ENCODE measurements around the gene CREM.
A peak's percentile ranks its signal among the peaks of the same experiment; 100 is the strongest.
"Not testable (repeated sequence)": the region's sequence is repeated elsewhere in the genome, so short reads cannot be mapped to it uniquely, and the experiment has no call there.

Gene CREM

DNA sequence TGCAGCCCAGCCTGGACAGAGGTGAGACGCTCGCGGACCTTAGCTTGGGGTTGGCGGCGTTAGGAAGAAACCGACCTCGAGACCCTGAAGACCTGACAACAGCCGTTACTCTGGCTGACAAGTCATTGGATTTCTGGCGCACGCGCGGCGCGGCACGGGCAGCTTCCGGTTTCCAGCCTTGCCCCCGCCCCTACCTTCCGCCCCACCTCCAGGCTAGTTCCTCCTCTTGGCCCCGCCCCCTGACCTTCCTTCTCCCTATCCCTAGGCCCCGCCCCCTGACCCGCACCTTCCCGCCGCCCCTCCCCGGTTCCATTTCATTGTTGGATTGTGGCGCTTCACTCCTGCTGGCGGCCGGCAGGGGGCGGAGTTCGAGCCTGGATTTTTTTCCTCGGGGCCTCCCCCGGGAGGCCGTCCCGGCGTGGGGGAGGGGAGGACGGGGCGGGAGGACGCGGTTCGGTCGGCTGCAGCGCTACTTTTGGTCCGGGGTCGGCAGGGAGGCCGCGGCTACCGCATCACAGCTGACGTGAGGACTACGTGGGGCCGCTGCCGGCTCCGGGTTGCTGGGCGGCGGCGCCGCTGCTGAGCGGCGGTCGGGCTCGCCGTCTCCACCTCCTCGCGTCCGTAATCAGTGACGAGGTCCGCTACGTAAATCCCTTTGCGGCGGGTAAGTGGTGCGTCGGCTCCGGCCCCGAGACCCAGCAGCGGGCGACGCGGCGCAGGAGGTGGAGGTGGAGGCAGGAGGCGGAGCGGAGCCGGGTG is at the start of gene CREM:
Gene CREM, plus strand, starts transcription at position 317 of the 759 bp plus-strand sequence. CDS start 10,990 bp downstream, outside the sequence.
- peak; percentile 92 to 93 for DNase-seq (ENCODE audit: low read depth in 2 of 2)

GRCh38 chr10:35079265-35079664 is 47.4 kb upstream of the CREM start:
- no peak for DNase-seq (ENCODE audit: low read depth in 2 of 2)

- DNase-seq (ENCODE audit: low read depth in 2 of 2), result peak; percentile 38 to 53
Measured at GRCh38 chr10:35079763-35080162, 46.9 kb upstream of the CREM start.

GRCh38 chr10:35080261-35080660 is 46.4 kb upstream of the CREM start:
- not testable (repeated sequence) for DNase-seq (ENCODE audit: low read depth in 2 of 2)

GRCh38 chr10:35083242-35083641 is 43.4 kb upstream of the CREM start:
- DNase-seq (ENCODE audit: low read depth in 2 of 2), result no peak

DNA sequence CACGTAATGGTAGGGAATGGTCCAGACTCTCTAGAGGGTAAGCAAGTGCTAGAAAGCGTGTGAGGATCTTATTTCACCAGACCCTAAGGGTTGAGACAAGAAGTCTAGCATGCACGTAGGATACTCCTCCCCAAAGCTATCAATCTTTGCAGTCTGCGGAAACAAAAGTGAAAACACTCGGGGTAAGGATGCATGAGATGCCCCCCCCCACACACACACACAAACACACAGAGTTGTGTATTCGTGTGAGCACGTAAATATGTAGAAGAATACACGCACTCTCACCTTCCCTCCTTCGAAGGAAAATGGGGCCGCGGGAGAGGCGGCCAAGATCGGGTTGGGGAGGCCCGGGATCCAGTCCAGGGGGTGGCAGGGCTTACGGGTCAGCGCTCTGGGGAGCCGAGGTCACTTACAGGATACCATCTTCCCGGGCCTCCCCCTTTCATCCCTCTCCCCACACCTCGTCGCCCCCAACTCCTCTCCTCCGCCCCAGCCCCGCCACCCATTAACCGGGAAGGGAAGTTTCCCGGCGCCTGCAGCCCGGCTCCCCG is 37.0 kb upstream of the CREM start:
- DNase-seq (ENCODE audit: low read depth in 2 of 2), result no peak

- peak; percentile 94 for DNase-seq (ENCODE audit: low read depth in 2 of 2)
Measured at GRCh38 chr10:35090162-35090954, 36.3 kb upstream of the CREM start, which contains the start of gene CUL2. Gene CUL2, minus strand, starts transcription at chr10:35090341. Its CDS starts 19,024 bp downstream, at chr10:35071317.

DNA sequence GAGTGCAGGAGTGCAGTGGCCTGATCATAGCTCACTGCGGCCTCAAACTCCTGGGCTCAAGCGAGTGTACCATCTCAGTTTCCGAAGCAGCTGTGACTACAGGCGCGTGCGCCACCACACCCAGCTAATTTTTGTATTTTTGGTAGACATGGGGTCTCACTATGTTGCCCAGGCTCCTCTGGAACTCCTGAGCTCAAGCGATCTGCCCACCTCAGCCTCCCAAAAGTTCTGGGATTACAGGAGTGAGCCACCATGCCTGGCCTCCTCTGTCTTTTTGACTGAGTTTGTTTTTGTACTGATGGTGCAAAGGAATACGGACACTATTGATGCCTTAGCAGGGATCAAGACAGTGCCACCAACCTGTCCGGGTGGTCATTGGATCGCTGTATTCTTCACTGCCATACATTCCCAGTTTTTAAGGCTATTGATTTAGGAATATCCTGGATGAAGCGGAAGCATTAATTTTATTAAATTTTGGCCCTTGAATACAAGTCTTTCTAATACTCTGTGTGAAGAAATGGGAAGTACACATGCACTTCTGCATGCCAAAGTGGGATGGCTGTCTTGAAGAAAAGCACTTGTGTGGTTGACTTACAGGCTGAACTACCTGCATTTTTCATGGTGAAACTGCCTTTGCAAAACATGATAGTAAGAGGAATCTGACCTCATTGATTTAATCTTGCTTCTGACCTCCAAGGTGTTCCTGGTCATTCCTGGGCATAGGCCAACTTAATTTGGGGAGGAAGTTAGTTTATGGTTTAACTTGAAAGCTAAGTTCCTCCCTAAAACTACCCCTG is 34.5 kb upstream of the CREM start:
- no peak for DNase-seq (ENCODE audit: low read depth in 2 of 2)

DNA sequence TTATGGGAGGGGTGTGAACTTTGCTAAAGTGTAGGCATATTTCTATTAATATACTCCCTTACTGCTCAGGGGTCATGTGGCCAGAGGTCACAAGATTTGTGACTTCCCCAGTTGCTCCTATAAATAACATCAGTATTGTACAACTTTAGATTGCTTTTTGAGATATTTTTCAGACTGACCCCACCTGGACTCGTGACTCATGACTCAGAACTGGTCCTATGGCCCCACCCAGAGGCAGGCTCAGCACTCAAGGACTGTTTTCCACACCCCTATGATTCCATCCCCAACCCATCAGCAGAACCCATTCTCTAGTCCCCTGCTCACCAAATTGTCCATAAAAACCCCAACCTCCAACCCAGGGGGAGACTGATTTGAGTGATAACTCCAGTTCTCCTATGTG is 33.8 kb upstream of the CREM start:
- no peak for DNase-seq (ENCODE audit: low read depth in 2 of 2)

DNA sequence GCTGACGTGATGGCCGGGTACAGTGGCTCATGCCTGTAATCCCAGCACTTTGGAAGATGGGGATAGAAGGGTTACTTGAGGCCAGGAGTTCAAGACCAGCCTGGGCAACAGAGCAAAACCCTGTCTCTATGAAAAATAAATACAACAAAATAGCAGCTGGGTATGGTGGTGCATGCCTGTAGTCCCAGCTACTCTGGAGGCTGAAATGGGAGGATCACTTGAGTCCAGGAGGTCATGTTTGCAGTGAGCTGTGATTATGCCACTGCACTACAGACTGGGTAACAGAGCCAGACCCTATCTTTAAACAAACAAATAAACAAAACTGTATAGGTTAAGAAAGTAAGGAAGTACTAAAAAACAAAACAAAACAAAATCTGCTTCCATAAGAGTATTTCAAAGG is 30.3 kb upstream of the CREM start:
- no peak for DNase-seq (ENCODE audit: low read depth in 2 of 2)

DNA sequence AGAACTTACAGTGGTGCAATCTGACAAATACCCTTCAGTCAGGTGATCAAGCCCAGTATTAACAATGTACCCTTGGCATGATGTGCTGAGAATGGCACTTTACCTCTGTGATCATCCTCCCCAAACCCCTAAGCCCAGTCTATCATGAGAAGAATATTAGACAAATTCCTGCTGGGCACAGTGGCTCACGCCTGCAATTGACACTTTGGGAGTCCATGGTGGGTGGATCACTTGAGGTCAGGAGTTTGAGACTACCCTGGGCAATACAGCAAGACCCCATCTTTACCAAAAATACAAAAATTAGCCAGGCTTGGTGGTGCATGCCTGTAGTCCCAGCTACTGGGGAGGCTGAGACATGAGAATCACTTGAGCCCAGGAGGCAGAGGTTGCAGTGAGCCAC is 29.1 kb upstream of the CREM start:
- DNase-seq (ENCODE audit: low read depth in 2 of 2), result no peak

- DNase-seq (ENCODE audit: low read depth in 2 of 2), result no peak
Measured at GRCh38 chr10:35103882-35104281, 22.8 kb upstream of the CREM start.

DNA sequence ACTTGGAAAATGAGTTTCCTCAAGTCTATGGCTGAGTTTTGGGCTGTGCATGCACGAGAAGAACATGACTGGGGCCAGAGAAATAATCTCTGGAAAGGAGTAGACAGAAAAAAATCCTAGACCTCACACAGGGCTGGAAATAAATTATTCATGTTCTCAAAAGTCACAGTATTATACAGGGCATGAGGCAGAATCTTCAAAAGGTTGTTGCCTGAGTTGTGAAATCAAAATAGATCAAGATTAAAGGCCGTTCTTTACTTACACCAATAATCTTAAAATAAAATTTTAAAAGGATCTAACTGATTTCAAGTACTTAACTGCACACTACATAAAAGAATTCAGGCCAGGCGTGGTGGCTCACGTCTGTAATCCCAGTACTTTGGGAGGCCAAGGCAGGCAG is 14.1 kb upstream of the CREM start:
- no peak for DNase-seq (ENCODE audit: low read depth in 2 of 2)

DNA sequence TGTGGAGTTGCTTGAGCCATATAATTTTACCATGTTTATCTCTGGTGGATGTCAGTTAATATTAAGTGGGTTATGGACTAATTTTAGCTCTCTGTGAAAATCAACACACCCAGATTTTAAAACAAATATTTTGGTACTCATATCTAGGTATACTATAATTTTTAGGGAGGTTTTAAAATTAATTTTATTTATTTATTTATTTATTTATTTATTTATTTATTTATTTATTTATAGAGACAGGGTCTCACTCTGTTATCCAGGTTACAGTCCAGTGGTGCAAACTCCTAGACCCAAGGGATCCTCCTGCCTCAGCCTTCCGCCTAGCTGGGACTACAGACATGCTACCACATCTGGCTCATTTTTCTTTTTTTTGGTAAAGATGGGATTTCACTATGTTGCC is 7.3 kb upstream of the CREM start:
- DNase-seq (ENCODE audit: low read depth in 2 of 2), result no peak

GRCh38 chr10:35124540-35124939 is 2.1 kb upstream of the CREM start:
- no peak for DNase-seq (ENCODE audit: low read depth in 2 of 2)

DNA sequence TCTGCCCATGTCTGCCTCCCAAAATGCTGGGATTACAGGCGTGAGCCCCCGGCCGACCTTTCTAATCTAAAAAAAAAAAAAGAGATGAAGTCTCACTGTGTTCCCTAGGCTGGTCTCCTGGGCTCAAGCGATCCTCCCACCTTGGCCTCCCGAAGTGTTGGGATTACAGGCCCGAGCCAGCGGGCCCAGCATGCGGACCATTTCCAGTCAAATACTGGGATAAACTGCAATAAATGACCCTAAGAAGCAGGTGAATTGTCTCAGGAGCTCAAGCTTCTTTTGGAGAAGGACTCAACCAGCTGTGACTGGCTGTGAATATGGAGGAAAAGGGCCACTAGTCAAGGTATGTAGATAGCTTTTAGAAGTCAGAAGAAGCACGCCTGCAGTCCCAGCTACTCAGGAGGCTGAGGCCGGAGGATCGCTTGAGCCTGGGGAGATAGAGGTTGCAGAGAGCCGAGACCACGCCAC is 550 bp upstream of the CREM start:
- DNase-seq (ENCODE audit: low read depth in 2 of 2), result no peak

GRCh38 chr10:35127289-35127891 is 744 bp downstream of the CREM start:
- peak; percentile 22 to 25 for DNase-seq (ENCODE audit: low read depth in 2 of 2)

GRCh38 chr10:35129185-35129674 is 2.6 kb downstream of the CREM start:
- DNase-seq (ENCODE audit: low read depth in 2 of 2), result no peak

- no peak for DNase-seq (ENCODE audit: low read depth in 2 of 2)
Measured at GRCh38 chr10:35130663-35131062, 4.0 kb downstream of the CREM start.

DNA sequence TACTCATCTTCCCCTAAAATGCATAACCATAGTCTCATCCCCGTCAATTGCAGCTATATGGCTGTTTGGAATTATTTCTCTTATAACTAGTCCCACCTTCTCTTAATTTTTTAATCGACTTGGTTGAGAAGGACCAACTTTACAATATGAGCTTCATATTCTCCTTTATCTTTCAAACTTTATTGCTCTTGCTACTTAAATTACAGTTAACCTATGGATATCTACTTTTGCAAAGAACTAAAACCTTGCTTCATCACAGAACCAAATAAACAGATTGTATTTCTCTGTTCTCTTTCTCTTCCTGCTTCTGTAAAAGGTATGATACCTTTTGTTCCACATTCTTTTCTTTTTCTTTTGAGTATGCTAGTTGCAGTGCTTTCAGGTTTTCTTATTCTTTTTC is 6.1 kb downstream of the CREM start:
- DNase-seq (ENCODE audit: low read depth in 2 of 2), result no peak

DNA sequence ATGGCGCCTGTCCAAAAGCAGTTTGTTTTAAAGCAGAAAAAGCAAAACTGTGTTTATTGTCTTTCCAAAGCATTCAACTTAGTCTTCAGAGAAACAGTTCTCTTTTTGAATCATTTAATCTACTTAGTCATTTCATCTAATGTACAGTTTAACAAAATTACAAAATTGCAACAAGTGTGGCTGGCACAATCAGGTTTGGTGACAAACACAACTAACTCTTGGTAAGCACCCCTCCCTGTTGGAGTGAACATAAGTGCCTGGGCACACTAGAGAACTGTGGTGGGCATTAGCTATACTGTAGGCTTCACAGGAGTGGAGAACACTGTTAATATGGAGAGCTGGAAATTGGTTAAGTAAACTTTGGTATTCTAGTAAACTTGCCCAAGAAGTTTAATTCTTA is 6.9 kb downstream of the CREM start:
- DNase-seq (ENCODE audit: low read depth in 2 of 2), result no peak
